ENCODE results near the gene ROCK2. TPM values are rescaled to one million over a fixed set of nuclear protein-coding genes. Genes with fewer than 3 reads are reported as not detected.
A peak's percentile ranks its signal among the peaks of the same experiment; 100 is the strongest.
"Not testable (repeated sequence)": the region's sequence is repeated elsewhere in the genome, so short reads cannot be mapped to it uniquely, and the experiment has no call there.

The ROCK2 gene
- total RNA-seq, 1 donor from 2014 or later, result 34.2 TPM

- ATAC-seq (peak; percentile 72), DNase-seq (peak; percentile 57)
- intact Hi-C loops (cut with micrococcal nuclease), result loop anchor here (10.0 kb wide), 2 partner anchors 70 to 110 kb away; no protein-coding TSS in a partner anchor
These were observed 681 bp upstream of the ROCK2 start for GRCh38 chr2:11344956-11345677.

GRCh38 chr2:11343650-11344341 is 640 bp downstream of the ROCK2 start:
- ATAC-seq, result peak; percentile 46
- intact Hi-C loops (cut with micrococcal nuclease), result loop anchor here (10.0 kb wide), 2 partner anchors 71 to 109 kb away; no protein-coding TSS in a partner anchor
- peak; percentile 71 for DNase-seq

GRCh38 chr2:11343368-11343649 is 1.1 kb downstream of the ROCK2 start:
- ATAC-seq (no peak), DNase-seq (no peak)
- intact Hi-C loops (cut with micrococcal nuclease), result loop anchor here (10.0 kb wide), 2 partner anchors 71 to 109 kb away; no protein-coding TSS in a partner anchor

GRCh38 chr2:11342551-11343367 is 1.7 kb downstream of the ROCK2 start:
- intact Hi-C loops (cut with micrococcal nuclease), result loop anchor here (10.0 kb wide), 2 partner anchors 72 to 108 kb away; no protein-coding TSS in a partner anchor
- DNase-seq (no peak), ATAC-seq (no peak)

- intact Hi-C loops (cut with micrococcal nuclease), result loop anchor here (10.0 kb wide), 2 partner anchors 74 to 106 kb away; no protein-coding TSS in a partner anchor
- no peak for DNase-seq
- no peak for ATAC-seq
These were observed 3.7 kb downstream of the ROCK2 start for GRCh38 chr2:11340717-11341116.

- DNase-seq (no peak), ATAC-seq (no peak)
- intact Hi-C loops (cut with micrococcal nuclease), result loop anchor here (10.0 kb wide), 2 partner anchors 75 to 105 kb away; no protein-coding TSS in a partner anchor
These were observed 4.8 kb downstream of the ROCK2 start for GRCh38 chr2:11339508-11340083.

GRCh38 chr2:11338580-11338979 is 5.9 kb downstream of the ROCK2 start:
- intact Hi-C loops (cut with micrococcal nuclease), result no loop called here
- ATAC-seq (no peak), DNase-seq (no peak)

- ATAC-seq (no peak), DNase-seq (no peak)
- intact Hi-C loops (cut with micrococcal nuclease), result no loop called here
These were observed 6.5 kb downstream of the ROCK2 start for GRCh38 chr2:11337909-11338308.

- intact Hi-C loops (cut with micrococcal nuclease), result no loop called here
- DNase-seq, result no peak
- ATAC-seq, result no peak
These were observed 8.2 kb downstream of the ROCK2 start for GRCh38 chr2:11336189-11336588.

GRCh38 chr2:11333427-11334183 is 10.8 kb downstream of the ROCK2 start:
- no peak for ATAC-seq
- intact Hi-C loops (cut with micrococcal nuclease), result no loop called here

GRCh38 chr2:11332596-11332995 is 11.8 kb downstream of the ROCK2 start:
- ATAC-seq (no peak), DNase-seq (no peak)
- intact Hi-C loops (cut with micrococcal nuclease), result no loop called here

More at GRCh38 chr2:11333427-11334183, 10.8 kb downstream of the ROCK2 start:
- no peak for DNase-seq

GRCh38 chr2:11330457-11331142 is 13.8 kb downstream of the ROCK2 start:
- intact Hi-C loops (cut with micrococcal nuclease), result no loop called here
- DNase-seq (no peak), ATAC-seq (no peak)

- intact Hi-C loops (cut with micrococcal nuclease), result no loop called here
- ATAC-seq (no peak), DNase-seq (no peak)
These were observed 14.7 kb downstream of the ROCK2 start for GRCh38 chr2:11329776-11330175.

GRCh38 chr2:11328522-11328921 is 15.9 kb downstream of the ROCK2 start:
- DNase-seq; intact Hi-C loops (cut with micrococcal nuclease): not testable (repeated sequence)

GRCh38 chr2:11327871-11328270 is 16.6 kb downstream of the ROCK2 start:
- intact Hi-C loops (cut with micrococcal nuclease), result no loop called here
- DNase-seq (no peak), ATAC-seq (no peak)

More at GRCh38 chr2:11328522-11328921, 15.9 kb downstream of the ROCK2 start:
- ATAC-seq, result not testable (repeated sequence)

GRCh38 chr2:11326677-11327211 is 17.7 kb downstream of the ROCK2 start:
- no peak for DNase-seq
- intact Hi-C loops (cut with micrococcal nuclease), result no loop called here
- ATAC-seq, result no peak

- intact Hi-C loops (cut with micrococcal nuclease), result no loop called here
These were observed 18.3 kb downstream of the ROCK2 start for GRCh38 chr2:11325961-11326676.

More at GRCh38 chr2:11325961-11326676, 18.3 kb downstream of the ROCK2 start:
- ATAC-seq (no peak), DNase-seq (no peak)

Data from left ventricle myocardium superior (tissue), 1 donor.